ENCODE measurements around the gene RPP25L.

Gene RPP25L

DNA sequence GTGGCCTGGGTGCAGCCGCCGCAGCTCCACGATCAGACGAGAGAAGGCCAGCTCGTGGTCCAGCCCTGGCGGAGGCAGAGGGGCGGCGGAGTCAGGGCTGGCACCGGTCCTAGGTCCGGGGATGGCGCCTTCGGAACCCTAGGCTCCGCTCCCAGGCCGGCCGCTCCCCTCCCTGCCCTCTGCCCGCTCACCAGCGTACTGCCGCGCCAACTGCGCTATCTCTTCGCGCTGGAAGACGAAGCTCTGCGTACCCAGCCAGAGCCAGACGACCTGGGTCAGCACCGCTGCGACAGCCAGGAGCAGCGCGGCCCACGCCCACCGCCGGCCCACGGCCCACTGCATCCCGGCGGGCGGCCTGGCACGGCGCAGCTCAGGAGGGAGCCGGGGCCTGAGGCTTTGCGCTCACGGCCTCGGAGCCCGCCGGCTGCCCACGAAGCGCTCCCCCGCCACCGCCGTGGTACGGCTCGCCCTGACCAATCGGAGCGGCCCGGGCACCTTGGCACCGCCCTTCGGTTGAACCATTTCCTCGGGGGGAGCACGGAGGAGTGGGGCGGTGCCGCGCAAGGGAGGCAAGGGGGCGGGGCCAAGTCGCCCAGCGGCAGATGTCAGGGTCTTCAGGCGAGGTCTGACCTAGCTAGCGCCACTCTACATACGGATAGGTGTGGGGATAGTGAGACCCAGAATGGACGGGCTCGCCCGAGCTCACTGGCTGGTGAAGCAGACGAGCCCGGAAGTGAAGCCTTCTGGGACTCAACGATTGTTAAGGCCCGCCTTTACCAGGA is 25.6 kb upstream of the RPP25L start, which contains the start of gene SIGMAR1:
Gene SIGMAR1, minus strand, starts transcription at position 432 of the 782 bp plus-strand sequence. Its CDS starts 90 bp downstream, at position 342.
- peak; percentile 94 to 97 (median 96) for DNase-seq

DNA sequence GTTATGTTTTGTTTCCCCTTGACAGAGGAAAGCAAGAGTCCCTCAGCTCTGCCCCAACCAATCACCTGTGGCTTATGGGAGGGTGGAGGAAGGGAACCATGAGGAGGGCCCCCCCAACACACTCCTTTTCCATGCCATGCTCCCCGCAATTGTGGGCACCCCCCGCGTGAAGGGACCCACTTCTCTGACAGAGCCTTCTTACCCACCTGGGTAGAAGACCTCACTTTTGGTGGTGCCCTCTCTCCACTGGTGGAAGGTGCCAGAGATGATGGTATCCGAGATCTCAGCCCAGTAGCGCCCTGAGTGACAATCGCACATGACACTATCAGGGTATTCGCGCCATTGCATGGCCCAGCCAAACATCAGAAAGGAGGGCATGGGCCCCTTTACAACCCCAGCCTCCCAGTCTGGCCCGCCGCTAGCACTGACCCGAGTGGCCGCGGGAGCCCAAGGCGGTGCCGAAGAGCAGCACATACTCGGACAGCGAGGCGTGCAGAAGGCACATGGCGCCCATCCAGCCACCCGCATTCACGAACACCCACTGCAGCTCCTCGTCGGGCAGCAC is 25.0 kb upstream of the RPP25L start:
- no peak for DNase-seq

DNA sequence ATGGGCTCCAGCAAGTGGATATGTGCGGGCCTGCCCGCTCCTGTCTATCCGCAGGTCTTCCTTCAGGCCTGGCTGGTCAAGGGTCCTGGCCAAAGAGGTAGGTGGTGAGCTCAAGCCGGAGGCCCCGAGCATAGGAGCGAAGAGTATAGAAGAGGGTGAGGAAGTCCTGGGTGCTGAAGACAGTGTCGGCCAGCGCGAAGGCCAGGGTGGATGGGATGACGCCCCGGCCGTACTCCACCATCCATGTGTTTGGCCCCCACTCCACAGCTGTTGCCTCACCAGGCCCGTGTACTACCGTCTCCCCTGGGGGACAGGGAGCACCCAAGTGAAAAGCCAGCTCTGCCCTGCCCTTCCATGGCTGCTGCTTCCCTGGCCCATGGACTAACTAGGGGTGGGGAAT is 23.7 kb upstream of the RPP25L start:
- DNase-seq: no peak

DNA sequence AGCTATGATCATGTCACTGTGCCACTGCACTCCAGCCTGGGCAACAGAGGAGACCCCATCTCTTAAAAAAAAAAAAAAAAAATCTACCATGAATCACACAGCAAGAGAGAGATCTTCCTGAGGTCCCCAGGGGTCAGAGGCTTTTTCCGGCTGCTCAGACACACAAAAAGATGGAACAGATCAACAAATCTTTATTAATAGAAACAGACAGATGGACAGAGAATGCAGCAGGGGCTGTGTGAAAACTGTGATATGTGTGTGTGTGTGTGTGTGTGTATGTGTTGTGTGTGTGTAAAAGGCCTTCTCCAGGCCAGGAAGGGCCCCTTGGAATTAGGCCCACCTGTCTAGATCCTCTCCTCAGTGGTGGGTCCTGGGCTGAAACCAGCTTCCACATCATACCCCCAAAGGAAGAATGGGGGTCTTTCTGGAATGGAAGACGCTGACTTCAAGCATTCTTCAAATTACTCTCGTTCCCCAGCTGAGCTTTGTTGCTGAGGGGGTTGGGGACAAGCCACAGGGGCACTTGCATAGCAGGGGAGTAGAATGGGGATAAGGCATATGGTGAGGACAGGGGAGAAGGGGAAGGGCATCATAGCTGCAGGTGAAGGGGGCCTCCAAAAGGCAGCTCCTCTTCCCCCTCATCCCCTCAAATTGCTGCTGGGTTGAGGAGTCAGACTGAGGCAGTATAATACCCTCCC is 22.8 kb upstream of the RPP25L start:
- DNase-seq: no peak

DNA sequence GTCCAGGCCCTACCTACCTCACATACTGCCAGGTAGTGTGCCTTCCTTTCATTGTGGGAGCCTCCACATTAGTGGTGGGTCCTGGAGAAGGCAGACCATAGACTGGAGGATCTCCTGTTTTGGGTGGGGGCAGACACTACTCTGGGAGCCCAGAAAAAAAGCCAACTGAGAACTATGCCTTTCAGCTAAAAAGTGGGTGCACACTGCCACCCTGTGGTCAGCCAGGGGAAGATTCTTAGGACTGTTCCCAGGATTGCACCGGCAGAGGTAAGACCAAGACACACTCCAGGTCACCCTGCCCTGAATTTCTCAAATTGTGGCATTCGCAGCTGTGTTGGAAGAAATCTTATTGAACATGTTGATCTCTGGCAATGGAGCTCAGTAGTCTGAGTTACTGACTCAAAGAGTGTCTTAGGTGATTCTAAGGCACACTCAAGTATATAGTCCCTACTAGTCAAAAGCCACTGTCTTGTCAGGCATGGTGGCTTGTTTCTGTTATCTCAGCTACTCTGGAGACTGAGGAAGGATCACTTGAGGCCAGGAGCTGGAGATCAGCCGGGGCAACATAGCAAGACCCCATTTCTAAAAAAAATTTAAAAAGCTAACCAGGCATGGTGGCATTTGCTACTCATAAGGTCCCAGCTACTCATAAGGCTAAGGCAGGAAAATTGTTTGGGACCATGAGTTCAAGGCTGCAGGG is 22.1 kb upstream of the RPP25L start:
- DNase-seq: peak; percentile 71 to 78 (median 76)

DNA sequence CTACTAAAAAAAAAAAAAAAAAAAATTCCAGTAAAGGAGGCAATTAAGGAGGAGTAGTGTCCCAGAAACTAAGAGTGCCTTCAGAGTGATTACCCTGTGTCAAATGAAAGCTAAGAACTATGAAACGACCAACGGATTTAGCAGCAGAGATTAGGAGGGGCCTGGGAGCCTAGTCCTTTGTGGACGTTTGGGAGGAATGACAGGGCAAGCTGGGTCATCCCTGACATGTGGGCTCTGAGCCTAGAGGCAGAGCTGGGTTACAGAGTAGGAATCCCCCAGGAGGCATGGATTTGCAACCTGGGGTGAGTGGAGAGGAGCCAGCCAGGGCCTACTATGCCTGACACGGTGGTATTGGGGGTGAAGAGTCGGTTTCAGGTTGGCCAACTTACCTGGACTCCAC is 21.3 kb upstream of the RPP25L start:
- no peak for DNase-seq

DNA sequence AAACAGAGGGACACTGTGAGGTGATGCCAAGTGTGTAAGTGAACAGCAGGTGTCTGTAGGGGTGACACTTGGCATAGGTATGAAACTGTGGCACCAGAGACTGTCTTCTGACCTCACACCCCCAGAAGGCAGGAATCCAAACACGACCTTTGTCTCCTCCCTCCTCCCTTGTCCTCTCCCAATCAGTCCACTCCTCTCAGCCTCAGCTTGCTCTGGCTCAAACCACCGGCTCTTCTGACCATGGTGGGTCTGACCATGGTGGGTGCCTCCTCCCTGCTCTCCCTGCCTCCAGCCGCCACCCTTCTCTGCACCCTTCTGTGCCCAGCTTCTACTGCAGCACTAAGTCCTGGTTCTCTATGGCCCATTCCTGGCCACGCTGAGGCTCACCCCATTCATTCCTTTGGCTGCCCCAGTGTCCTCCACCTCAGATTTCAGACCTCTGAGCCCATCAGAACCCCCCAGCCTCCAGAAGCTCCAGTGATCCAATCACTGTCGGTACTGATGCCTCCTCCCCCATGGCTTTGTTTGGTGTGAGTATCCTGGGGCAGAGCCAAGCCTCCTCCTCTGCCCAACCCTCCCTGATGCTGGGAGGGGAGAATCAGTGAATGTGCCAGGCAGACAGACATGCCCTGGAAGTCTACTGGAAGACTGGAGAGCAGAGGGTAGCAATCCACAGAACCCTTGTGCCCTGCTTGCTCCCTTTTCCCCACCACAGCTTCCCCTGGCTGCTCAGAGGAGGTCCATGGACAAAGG is 18.7 kb upstream of the RPP25L start:
- no peak for DNase-seq

DNA sequence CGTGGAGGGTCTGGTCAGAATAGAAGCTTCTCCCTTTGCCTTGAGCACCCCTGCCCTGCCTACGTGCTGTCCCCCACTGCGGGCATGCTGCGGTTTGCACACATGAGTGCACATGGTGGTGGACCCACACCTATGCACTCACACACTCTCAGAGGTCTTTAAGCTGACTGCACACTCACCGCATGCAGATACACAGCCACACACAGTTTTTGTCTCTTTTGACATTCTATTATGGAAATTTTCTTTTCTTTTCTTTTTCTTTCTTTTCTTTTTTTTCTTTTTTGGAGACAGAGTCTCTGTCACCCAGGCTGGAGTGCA is 17.6 kb upstream of the RPP25L start:
- DNase-seq: no peak

DNA sequence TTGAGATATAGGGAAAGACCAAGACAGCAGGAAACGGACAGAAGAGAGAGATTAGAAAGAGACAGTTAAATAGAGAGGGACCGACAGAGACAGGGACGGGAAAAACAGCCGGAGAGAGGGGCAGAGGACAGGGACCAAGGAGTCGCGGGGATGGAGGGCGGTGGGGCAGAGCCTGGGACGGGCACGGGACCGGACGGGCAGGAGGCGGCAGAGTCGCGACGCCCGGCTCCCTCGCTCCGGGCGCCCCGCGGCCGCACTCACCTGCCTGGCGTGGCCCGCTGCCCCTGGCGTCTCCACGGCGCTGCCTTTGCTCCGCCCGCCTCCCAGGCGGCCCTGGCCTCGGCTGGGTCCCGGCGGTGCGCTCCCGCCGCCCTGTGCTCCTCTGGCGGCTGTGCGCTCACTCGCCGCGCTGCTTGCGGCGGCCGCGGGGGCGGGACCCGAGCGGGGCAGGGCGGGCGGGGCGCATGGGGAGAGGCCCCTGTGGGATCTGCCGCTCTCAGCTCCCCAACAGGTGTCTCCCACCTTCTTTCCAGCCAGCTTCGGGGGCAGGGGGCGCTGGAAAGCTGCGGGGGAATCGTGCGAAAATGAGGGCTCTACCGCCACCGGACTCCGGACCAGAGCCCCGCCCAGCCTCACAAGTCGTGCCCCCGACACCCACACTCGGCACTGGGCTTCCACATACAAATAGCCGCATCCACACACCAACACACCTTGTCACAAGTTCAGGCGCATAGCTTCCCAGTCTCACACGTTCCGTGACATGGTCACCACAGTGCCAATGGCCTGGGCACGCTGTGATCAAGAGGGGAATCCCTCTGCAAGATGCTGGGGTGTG is 17.0 kb upstream of the RPP25L start, which contains the start of gene ARID3C:
Gene ARID3C, minus strand, starts transcription at position 411 of the 835 bp plus-strand sequence. CDS start 1,052 bp downstream, outside the sequence.
- peak in 3 of 4 experiments; percentile 33 to 67 (median 52) for DNase-seq

DNA sequence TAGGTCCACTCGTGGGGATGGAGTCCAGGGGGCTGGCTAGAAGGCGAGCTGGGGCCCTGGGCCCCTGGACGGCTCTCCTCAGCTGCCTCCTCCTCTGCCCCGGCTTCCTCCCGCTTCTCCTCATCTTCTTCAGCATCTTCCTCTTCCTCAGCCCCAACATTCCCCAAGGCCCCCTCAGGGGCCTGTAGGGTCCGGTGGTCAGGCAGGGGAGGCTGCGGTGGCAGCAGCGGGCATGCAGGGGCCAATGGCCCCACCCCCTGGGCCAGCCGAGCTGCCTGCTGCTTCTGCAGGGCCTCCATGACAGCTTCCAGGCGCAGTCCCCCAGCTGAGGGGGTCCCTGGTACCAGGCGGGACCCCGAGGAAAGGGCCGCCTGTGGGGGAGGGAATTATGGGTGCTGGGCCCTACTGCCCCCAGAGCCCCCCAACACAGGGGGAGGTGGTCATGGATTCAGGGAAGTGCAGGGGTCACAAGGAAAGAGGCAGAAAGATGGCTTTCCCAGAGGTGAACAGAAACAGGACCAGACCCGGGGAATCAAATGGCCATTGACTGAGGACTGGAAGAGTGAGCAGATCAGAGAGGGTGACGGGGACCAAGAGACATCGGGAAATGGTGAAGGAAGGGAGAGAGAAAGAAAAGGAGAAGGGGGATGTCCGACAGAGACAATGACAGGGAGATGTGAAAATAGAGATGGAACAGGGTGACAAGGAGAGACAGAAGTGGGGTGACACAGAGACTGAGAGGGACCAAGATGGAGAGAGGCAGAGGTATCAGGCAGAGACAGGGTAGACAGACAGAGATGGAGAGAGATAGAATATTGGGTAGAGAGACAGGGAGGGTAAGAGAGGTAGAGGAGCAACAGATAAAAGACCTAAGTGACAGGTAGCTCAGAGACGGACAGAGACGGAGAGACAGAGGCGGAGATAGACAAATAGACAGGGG is 16.1 kb upstream of the RPP25L start:
- no peak for DNase-seq

DNA sequence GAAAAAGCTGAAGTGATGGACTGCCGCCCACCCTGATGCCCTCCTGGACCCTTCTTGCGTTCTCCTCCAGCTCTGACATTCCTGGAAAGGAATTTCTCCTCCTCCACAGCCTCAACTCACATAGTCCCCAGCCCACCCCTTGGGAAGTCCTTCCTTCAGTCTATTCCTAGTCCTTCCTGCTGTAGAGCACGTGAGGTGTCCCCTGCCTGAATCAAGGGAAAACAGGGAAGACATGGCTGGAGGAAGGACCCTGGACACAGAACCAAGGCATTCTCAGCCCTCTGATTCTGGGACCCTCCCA is 13.2 kb upstream of the RPP25L start:
- no peak for DNase-seq

DNA sequence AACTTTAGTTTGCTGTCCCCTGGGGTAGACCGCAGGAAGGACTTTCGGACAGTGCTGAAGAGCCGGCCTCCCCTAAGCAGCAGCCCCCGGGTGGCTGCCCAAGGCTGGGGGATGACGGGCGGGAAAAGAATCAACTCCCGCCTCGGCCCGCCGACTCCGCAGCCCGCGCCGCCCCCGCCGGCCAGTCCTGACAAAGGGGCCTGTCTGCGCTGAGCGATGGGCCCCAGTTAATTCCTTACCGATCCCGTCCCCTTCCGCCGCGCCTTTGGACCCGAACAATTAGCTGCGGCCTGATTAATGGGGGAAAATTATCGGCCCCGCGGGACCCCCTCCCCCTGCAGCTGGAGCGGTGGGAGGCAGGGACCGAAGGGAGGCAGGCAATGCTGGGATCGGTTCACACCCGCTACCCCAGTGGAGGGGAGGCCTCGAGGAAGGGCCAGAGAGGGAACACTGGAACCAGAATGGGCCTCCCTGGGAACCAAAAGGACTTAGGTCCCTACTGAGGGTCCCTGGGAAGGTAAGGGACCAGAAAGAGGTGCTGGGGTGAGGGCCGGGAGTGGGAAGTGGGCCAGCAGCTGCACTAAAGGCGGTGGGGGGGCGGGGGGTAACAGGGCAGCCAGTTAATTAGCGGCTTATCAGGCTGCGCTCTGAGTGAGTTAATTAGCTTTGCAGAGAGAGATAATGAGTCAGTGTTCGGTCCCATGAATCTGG is 12.7 kb upstream of the RPP25L start:
- no peak for DNase-seq

DNA sequence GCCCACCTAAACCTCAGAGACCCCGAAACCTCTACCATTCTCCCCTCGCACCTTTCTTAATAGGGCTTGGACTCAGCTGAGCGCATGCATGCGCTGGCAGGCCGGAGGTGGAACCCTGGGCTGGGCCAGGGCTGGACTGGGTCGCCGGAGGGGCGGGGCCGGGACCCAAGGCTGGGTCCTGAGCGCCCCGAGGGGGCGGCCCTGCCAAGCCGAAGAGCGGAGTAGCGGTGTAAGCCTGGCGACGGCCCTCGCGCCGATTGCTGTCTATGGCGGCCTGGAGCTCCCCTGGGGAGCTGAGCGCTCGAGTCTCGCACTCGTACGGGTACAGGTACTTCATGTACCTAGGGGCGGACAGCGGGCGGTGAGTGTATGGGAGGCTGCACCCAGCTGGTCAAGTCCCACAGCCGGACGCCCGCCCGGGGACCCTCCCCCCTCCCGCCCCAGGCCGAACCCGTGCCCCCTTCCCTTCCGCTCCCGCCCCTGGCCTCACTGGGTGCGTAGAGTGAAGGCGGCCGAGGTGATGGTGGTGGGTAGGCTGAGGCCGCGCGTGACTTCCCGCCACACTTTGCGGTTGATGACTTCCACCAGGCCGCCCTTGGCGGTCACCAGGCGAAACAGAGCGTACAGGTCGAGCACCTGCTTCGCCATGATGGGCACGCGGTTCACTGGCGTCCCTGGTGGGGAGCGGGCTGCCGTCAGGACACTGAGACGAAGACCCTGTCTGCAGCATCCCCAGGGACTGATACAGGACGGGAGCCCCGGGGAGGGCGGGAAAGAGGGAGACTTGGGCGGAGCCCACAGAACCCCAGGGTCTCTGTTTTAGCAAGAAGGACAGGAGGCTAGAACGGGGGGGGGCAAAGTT is 11.7 kb upstream of the RPP25L start:
- DNase-seq: no peak

DNA sequence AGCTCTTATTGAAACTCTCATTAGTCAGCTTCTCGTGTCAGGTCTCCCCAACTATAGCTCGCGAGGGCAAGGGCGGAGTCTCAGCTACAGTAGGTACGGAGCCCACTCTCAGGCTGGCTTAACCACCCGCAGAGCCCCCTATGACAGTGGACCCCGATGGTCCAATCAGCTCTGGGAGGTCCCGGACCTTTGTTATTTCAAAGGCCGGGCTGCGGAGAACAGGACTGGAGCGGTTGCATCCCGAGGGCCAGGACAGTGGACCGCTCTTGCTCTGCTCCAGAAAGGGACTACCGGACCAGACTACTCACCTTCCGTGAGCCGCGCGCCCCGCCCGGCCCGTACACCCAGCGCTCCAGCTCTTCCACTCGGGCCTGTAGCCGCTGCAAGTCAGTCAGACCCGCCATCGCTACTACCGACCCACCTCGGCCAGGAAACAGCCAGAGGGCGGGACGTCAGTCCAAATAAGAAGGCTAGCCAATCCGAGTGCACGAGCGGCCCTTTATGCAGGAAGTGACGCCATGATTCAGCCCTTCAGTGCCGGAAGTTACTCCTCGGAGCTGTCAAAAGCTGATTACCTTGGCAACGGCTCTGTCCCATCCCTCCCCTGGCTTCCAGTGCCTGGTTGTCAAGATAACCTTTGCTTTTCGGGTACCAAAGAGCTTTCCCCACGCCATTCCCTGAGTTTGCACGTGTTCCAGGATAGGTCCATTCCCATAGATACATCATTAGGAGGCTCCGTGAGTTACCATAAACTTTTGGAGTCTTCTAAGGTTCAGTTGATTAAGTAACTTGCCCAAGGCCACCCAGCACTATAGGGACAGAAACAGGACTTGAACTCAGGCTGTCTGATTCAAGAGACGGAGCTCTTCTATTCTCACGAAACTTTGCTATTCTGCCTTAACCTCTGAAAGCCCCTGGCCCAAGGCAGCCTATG is 8.4 kb upstream of the RPP25L start, which contains the start of gene DCTN3:
Gene DCTN3, minus strand, starts transcription at position 435 of the 934 bp plus-strand sequence. Its CDS starts 31 bp downstream, at position 404.
- peak; percentile 94 to 97 (median 96) for DNase-seq

DNA sequence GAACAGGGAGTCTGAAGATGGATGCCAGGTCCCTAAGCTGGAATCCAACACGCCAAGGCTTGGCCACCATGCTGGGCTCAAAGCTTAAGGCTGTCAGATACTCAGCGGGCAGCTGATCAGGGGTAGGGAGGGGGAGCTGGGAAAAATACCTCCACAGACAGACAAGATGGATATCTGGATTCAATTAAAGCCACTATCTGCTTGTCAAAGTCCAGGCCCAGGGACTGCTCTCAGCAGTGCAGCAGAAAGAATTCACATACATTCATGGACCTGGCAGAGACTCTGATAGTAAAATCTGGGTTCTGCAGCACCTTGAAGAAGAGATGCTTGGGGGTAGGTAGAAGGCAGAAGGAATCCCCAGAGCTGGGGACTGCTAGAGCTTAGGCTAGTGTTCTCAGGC is 3.2 kb upstream of the RPP25L start:
- no peak for DNase-seq

DNA sequence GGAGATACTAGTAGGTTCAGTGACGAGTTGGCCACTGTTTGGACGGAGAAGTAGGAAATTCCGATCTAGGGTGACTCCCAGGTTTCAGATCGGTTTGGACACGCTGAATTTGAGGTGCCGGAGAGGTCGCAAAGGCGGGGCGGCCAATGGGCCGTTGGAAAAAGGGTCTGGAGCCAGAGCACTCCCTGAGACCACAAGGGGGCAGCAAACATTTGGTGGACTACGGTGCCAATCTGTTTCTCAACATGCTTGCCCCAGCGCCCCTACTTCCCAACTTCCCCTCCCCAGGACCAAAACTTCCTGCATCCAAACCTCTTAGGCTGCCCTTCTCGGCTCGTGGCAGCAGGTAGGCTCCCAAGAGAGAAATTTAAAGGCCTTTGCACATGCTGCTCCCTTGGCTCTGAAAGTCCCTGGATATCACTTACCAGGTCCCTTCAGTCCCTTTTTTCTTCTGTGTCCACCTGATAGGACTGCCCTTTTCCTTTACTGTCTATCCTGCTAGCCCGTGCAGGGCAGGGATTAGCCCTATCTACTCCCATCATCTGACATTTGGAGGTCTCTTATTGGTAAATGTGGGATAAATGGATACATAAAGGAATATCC is 992 bp upstream of the RPP25L start:
- DNase-seq: peak; percentile 85 to 94 (median 88)

DNA sequence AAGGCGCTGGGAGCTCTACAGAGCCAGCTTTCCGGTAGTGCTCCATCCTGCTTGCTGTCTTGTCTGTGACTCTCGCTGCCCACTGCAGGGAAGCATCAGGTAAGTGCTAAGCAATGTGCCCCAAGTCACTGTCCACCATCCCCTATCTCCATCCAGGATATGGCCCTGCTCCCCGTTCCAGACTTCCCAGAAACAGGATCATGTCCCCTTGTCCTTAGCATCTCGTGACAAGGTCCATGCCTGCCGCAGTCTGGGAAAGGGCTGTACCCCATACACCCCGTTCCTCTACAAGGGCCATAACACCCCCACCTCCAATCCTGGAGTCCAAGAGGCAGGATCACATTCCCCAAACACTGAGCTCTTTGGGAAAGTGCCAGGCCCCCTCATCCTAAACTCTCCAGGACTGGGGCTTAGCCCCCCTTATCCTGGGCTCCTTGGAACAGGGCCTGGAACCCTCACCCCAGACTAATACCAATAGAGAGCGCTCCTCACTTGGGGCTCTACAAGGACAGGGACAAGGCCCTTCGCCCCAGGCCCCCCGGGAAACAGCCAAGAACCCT is 566 bp downstream of the RPP25L start:
- no peak for DNase-seq
